ENCODE results near the gene EXOC1.

EXOC1 gene

DNA sequence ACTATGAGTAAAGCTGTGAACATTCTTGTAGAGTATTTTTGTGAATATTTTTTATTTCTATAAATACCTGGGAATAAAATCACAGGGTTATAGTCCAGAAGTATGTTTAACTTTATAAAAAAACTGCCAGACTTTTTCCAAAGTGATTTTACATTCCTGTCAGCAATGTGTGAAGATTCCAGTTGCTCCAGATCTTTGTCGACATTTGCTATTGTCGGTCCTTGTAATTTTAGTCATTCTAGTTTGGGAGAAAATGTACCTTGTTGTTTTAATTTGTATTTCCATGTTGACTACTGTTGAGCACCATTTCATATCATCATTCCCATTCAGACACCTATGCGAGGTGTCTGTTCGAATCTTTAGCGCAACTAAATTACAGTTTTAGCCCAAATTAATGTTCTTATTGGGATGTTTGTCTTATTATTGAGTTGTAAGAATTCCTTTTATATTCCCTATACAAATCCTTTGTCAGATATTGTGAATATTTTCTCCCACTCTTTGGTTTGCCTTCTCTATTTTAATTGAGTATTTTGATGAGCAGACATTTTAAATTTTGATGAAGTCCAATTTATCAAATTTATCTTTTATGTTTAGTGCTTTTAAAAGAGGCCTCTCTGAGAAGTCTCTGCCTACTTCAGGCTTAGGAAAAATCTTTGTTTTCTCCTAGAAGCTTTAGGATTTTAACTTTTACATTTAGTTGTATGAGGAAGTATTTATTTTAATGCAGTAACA lies 97.9 kb downstream of the EXOC1 start:
- DNase-seq (ENCODE audit: low spot score): no peak

Measured in iPS-NIHi11 (cell line).